NCI-H1930 (cell line): ENCODE measurements around the gene CCDC92B.
"Not testable (repeated sequence)": the region's sequence is repeated elsewhere in the genome, so short reads cannot be mapped to it uniquely, and the experiment has no call there.

Experiments used
- DNase-seq, 2 experiments: peaks; one replicate each; lab custom pipeline; 2025; lab: John Stamatoyannopoulos, UW

Gene CCDC92B

GRCh38 chr17:2749058-2749783 is at the start of gene CCDC92B:
Gene CCDC92B, minus strand, starts transcription at chr17:2749652. Its CDS starts 14,507 bp downstream, at chr17:2735145.
- DNase-seq = peak; percentile 40 to 63

- DNase-seq = no peak
These were observed 49.2 kb upstream of the CCDC92B start for GRCh38 chr17:2798678-2799077.

DNA sequence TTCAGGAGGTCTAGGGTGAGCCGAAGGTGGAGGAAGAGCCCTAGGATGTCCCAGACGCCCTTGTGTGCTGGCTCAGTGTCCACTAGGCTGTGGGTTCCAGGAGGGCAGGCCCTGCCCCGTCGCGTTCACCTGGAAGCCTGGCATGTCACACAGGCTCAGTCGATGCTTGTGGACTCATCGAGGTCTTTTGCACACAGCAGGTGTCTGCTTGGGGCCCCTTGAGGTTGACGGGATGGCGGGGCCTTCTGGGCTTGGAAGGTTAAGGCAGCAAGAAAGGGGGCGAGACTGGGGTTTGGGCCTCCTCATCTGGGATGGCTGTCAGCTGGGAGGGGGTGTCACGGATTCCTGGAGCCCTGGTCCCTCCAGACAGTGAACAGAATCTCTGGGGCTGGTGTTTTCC is 48.7 kb upstream of the CCDC92B start:
- DNase-seq = no peak

DNA sequence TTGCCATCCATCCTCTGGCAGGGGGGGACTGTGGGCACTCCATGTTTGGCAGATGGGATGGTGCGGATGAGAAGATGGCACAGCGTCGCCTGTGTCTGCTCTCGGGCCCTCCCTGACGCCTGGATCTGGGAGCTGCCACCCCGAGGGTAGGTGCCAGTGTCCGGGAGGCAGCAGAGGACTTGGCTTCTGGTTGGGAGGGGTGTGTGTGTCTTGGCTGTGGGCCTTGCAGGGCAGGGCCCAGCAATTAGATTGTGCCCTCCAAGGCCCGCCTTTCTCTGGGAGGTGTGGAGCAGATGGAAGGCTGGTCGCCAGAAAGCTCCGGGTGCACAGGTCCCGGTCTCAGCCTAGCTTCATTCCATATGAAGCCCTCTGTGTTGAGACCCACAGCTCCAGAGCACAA is 48.2 kb upstream of the CCDC92B start:
- DNase-seq = no peak

DNA sequence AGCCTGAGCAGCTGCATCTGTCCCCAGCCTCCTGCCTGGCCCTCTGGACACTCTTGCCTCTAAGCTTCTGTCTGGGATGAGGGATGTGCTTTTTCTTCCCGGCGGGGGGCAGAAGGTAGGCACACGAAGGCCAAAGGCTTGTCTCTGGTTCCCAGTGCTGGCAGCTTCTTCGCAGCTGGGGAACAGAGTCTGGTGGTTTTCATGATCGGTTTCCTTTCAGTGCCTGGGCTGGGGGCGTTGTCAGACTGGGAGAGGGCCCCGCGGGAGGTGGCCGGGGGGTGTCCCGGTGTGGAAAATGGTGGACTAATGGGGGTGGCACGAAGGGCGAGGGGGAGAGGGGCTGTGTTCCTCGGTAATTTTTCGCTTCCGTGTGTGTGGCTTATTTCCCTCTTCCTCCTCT is 47.8 kb upstream of the CCDC92B start:
- no peak for DNase-seq

DNA sequence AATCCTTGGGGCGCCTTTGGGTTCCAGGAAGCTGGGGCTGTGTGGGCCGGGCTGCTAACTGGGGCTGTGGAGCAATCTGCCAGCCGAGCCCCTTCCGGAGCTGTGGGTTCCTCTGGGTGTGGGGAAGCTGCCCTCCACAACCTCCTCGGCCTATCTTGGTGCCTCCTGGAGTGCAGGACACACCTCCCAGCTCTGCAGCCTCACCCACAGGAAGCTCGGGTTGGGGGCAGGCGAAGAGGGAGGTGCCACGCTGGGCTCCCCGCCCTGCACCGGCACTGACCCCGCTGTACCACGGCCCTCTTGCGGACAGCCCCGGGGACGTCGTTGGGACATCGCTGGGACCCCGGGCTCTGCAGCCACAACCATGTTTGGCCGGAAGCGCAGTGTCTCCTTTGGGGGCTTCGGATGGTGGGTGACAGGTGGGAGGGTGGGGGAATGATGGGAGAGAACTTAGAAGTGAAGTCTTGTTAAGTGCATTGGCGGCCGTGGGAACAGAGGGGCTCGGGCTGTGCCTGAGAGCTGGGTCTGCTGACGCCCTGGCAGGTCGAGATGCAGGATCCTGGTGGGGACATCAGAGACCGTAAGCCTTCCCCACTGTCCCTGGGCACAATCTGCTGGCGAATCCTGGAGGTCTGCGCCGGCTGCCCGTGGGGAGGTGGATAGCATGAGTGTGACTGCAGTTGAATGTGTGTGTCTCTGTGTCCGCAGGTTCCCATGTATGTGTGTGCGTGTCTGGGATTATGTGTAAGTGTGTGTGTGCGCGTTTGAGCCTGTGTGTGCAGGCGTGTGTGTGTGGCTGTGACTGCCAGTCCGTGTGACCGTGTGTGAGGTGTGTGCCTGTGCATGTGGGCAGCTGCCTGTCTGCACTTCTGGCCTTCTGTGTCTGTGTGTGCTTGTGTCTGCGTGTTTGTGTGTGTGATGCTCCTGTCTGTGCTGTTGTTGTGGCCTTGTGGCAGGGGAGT is 47.0 kb upstream of the CCDC92B start, which contains the start of gene RAP1GAP2:
Gene RAP1GAP2 (plus strand): TSS at position 275 of the 962 bp plus-strand sequence. CDS start 90 bp downstream, at position 365.
- no peak for DNase-seq

DNA sequence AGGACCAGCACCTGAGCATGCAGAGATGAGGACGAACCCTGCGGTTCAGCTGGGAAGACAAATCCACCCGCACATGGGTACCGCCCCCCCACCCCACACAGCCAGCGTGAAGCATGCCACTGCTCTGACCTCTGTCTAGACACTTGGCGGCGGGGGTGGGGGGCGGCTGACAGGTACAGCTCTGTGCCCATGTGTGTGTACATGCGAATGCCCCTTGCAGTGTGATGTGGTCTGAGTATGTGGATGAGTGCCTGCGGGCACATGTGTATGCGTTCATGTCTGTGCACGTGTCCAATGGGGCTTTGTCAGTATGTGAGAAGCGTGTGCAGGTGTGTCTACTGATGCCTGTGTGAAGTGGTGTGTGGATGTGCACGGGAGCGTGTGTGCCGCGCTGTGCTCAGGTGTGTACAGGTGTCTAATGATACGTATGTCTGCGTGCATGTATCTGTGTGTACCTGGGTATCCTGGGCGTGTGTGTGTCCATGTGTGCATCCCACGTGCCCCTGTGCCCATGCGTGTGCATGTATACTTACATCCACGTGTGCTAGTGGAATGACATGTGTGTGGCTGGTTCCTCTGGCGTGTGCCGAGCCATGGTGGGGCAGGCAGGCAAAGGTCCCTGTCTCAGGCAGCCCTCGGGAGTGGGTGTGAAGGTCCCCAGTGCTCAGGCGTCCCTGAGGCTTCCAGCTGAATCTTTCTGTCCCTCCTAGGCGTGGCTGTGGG is 46.1 kb upstream of the CCDC92B start:
- DNase-seq = no peak

DNA sequence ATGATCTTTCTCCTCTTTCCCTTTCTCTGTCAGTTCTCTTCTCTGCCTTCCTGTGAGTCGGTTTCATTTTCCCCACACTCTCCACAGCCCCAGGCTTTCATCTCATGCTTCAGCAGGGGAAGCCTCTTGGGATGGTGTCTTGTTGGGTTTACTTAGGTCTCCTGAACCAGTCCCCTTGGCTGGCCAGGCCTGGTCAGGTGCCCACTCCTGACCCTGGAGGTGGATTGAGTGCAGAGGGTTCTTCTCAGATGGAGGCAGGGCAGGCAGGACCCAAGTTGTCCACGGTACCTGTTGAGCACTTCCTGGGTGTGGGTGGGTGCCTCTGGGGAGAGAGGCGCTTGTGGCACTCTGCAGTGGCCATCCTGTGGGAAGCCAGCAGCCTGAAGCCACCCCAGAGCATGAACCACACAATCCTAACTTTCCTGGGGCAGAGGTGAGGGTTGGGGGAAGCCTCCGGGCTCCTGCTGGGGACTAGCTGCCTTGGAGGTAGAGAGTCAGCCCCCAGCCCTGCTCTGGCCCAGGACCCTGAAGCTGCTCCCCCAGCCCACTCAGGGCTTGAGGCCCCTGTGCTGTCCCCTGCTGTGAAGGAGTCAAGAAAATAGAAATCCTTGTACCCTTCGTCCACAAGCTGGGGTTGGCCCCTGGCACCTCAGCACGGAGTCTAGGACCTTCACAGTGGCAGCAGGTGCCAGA is 44.8 kb upstream of the CCDC92B start:
- DNase-seq = no peak

DNA sequence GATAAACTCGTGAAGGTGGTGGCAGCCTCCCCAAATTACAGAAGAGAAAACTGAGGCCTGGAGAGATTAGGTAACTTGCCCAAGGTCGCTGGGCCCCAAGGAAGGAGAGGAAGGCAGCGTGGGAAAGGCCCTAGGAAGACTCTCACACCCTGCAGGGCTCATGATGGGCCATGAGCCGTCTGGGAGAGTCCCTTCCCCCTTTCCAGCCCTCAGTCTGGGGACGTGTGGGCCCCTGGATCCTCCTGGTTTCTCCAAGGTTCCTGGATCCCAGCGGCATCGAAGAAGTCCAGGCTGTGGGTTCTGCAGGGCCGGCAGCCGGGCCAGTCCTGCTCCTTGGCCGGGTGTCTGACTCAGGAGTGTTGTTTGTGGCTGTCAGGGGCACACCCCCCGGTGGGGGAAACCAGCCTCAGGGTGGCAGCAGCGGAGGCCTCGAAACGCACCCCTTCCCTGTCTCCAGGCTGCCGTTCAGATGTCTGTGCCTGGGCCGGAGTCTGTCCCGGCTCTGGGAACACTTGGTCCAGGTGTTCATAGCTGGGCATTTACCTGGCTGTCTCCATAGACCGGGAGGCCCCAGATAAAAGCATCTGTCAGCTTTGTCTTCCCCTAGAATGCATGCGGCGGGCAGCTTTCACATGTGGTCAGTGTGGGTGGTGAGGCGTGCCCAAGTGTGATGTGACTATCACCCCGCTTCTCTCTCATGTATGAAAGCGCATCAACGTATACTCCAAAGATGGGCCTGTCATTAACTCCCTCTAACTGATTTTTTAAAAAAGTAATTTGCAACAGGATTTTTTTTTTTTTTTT is 43.1 kb upstream of the CCDC92B start:
- DNase-seq = no peak

DNA sequence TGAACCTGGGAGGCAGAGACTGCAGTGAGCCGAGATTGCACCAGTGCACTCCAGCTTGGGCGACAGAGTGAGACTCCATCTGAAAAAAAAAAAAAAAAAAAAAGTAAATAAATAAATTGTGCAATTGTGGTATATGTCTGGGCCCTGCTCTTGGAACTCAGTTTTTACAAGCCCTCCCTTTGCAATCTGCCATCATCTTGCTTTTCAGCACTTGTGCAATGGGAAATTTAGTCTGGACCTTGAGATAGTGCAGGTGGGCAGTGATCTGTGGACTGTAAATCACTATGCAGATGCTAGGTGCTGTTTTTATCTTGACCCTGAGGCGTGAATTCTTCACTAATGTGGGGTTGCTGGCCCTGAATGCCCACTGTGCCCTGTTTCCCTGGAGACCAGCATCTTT is 40.2 kb upstream of the CCDC92B start:
- DNase-seq = no peak

- DNase-seq = peak; percentile 69 to 75
These were observed 36.9 kb upstream of the CCDC92B start for GRCh38 chr17:2786176-2786881.

DNA sequence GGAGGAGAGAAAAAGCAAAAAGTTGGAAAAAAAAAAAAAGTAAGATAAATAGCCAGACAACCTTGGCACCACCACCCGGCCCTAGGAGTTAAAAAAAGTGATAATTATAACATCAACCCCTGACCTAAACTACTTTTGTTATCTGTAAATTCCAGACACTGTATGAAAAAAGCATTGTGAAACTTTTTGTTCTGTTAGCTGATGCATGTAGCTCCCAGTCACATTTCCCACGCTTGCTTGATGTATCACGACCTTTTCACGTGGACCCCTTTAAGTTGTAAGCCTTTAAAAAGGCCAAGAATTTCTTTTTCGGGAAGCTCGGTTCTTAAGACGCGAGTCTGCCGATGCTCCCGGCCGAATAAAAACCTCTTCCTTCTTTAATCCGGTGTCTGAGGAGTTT is 35.9 kb upstream of the CCDC92B start:
- DNase-seq = not testable (repeated sequence)

DNA sequence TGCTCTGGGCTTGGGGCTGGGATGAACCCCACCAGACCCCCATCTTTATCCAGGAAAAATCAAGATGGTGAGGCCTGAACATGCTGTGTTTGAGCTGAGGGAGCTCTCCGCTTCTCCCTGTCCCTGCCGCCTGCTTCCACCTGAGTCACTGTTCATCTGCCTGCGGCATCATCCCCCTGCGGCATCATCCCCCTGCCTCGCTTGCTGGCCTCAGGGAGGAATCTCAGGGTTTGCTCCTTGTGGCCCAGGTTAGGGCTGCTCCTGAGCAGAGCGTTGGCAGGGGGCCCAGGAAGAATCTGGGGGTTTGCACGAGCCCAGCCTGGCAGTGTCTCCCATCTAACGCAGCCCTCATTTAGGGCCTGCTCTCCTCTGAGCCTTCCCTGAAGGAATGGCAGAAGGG is 35.4 kb upstream of the CCDC92B start:
- no peak for DNase-seq

GRCh38 chr17:2783310-2784030 is 34.0 kb upstream of the CCDC92B start:
- DNase-seq = no peak

GRCh38 chr17:2782055-2782454 is 32.6 kb upstream of the CCDC92B start:
- DNase-seq = no peak

DNA sequence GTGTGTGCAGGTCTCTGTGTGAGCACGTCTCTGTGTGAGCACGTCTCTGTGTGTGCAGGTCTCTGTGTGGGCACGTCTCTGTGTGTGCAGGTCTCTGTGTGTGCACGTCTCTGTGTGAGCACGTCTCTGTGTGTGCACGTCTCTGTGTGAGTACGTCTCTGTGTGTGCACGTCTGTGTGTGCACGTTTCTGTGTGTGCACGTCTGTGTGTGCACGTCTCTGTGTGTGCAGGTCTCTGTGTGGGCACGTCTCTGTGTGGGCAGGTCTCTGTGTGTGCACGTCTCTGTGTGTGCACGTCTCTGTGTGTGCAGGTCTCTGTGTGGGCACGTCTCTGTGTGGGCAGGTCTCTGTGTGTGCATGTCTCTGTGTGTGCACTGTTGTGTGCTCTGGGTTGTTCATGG is 32.1 kb upstream of the CCDC92B start:
- DNase-seq = not testable (repeated sequence)

DNA sequence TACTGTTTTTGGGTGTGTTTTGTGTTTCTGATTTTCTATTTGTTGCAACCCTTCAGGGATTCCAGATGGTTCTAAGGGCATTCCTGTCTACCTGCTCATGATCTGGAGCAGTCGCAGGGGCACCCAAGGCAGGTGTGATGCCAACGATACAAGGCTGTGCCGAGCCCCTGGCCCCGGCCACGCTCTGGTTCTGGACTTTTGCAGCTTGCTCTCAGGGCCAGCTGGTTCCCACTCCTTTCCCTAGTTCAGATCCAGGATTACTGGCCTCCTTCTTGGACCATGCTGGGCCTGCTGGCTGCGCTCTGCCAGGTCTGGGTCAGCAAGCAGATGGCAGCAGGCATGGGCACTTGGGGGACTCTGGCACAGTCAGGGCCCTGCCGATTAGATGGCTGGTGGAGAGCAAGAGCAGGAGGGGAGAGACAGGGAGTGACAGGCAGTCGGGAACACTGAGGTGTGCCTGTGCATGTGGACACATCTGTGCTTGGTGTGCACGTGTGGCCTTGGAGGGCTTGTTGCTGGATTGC is 31.5 kb upstream of the CCDC92B start:
- DNase-seq = no peak

DNA sequence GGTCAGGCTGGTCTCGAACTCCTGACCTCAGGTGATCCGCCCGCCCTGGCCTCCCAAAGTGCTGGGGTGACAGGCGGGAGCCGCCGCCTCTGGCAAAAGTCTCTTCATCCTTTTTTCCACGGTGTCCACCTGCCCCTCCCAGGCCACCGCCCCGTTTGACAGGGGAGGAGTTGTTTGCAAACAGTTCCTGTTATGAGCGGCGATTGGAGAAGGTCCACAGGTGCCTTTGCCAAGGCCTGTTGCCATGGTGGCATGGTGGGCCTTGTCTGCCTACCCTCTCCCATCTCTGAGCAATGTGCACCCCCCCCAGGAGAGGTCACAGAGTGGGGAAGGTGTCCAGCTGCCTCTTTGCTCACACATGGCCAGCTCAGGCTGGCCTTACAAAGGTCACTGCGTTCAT is 30.8 kb upstream of the CCDC92B start:
- no peak for DNase-seq

DNA sequence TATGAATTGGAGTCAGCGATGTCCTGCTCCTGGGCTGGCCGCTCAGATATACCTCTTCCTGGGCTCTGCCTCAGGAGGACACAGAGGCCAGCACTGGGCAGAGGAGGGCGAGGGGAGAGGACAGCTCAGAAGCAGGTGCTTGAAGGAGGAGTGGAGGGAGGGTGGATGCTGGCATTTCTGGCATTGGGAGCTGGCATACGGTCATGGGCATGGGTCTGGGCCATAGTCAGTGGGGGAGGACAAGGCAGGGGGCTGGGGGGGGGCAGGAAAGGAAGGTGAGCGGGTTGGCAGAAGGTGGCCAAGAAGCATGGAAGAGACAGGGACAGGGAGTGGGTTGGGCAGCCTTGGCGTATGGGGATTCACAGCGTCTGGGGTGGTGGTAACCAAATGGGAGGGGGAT is 30.1 kb upstream of the CCDC92B start:
- no peak for DNase-seq
